ENCODE results near the gene SLC16A8.
"Not testable (repeated sequence)": the region's sequence is repeated elsewhere in the genome, so short reads cannot be mapped to it uniquely, and the experiment has no call there.

SLC16A8 gene

GRCh38 chr22:38043151-38044039 lies 40.6 kb downstream of the SLC16A8 start:
- DNase-seq (ENCODE audit: low read depth in 2 of 2), result no peak

GRCh38 chr22:38042488-38042790 lies 41.5 kb downstream of the SLC16A8 start:
- no peak for DNase-seq (ENCODE audit: low read depth in 2 of 2)

- no peak for DNase-seq (ENCODE audit: low read depth in 2 of 2)
Measured at GRCh38 chr22:38041760-38042487, 42.1 kb downstream of the SLC16A8 start.

- DNase-seq (ENCODE audit: low read depth in 2 of 2), result no peak
Measured at GRCh38 chr22:38040953-38041759, 42.8 kb downstream of the SLC16A8 start.

- no peak for DNase-seq (ENCODE audit: low read depth in 2 of 2)
Measured at GRCh38 chr22:38038890-38039812, 44.8 kb downstream of the SLC16A8 start.

GRCh38 chr22:38038426-38038825 lies 45.6 kb downstream of the SLC16A8 start:
- DNase-seq (ENCODE audit: low read depth in 2 of 2), result no peak

GRCh38 chr22:38037367-38038150 lies 46.4 kb downstream of the SLC16A8 start:
- not testable (repeated sequence) for DNase-seq (ENCODE audit: low read depth in 2 of 2)

GRCh38 chr22:38036392-38037062 lies 47.5 kb downstream of the SLC16A8 start:
- DNase-seq (ENCODE audit: low read depth in 2 of 2), result no peak

- DNase-seq (ENCODE audit: low read depth in 2 of 2), result no peak
Measured at GRCh38 chr22:38035530-38035885, 48.5 kb downstream of the SLC16A8 start.

GRCh38 chr22:38034884-38035529 lies 49.0 kb downstream of the SLC16A8 start:
- no peak for DNase-seq (ENCODE audit: low read depth in 2 of 2)

GRCh38 chr22:38034278-38034882 lies 49.6 kb downstream of the SLC16A8 start:
- no peak for DNase-seq (ENCODE audit: low read depth in 2 of 2)

GRCh38 chr22:38033522-38034277 lies 50.3 kb downstream of the SLC16A8 start:
- DNase-seq (ENCODE audit: low read depth in 2 of 2), result no peak

- no peak for DNase-seq (ENCODE audit: low read depth in 2 of 2)
Measured at GRCh38 chr22:38032681-38033521, 51.1 kb downstream of the SLC16A8 start.

GRCh38 chr22:38031491-38031890 lies 52.5 kb downstream of the SLC16A8 start:
- DNase-seq (ENCODE audit: low read depth in 2 of 2), result no peak

GRCh38 chr22:38030311-38031133 lies 53.5 kb downstream of the SLC16A8 start:
- DNase-seq (ENCODE audit: low read depth in 2 of 2), result no peak

GRCh38 chr22:38029901-38030300 lies 54.1 kb downstream of the SLC16A8 start:
- DNase-seq (ENCODE audit: low read depth in 2 of 2), result no peak
